Measurements from ENCODE around the gene NRCAM.

The NRCAM gene

GRCh38 chr7:108335269-108335918 is 120.8 kb downstream of the NRCAM start:
- DNase-seq: no peak

GRCh38 chr7:108332937-108333336 is 123.3 kb downstream of the NRCAM start:
- DNase-seq: no peak

- DNase-seq: no peak
Observed at GRCh38 chr7:108331971-108332370, 124.3 kb downstream of the NRCAM start.

- no peak for DNase-seq
Observed at GRCh38 chr7:108330227-108330626, 126.0 kb downstream of the NRCAM start.

- no peak for DNase-seq
Observed at GRCh38 chr7:108329514-108329913, 126.7 kb downstream of the NRCAM start.

GRCh38 chr7:108328174-108328651 is 128.0 kb downstream of the NRCAM start:
- DNase-seq: no peak

GRCh38 chr7:108327353-108327752 is 128.9 kb downstream of the NRCAM start:
- no peak for DNase-seq

- no peak for DNase-seq
Observed at GRCh38 chr7:108326938-108327337, 129.3 kb downstream of the NRCAM start.

GRCh38 chr7:108324053-108325038 is 131.9 kb downstream of the NRCAM start:
- no peak for DNase-seq

- DNase-seq: no peak
Observed at GRCh38 chr7:108322925-108323832, 133.1 kb downstream of the NRCAM start.

GRCh38 chr7:108322046-108322445 is 134.2 kb downstream of the NRCAM start:
- no peak for DNase-seq

- no peak for DNase-seq
Observed at GRCh38 chr7:108321359-108321758, 134.9 kb downstream of the NRCAM start.

- no peak for DNase-seq
Observed at GRCh38 chr7:108316708-108317107, 139.5 kb downstream of the NRCAM start.

GRCh38 chr7:108314551-108314950 is 141.7 kb downstream of the NRCAM start:
- DNase-seq: no peak

GRCh38 chr7:108314049-108314448 is 142.2 kb downstream of the NRCAM start:
- no peak for DNase-seq

GRCh38 chr7:108313086-108313485 is 143.2 kb downstream of the NRCAM start:
- no peak for DNase-seq

- DNase-seq: no peak
Observed at GRCh38 chr7:108311446-108312168, 144.6 kb downstream of the NRCAM start.

- no peak for DNase-seq
Observed at GRCh38 chr7:108310351-108310750, 145.9 kb downstream of the NRCAM start.

GRCh38 chr7:108308903-108309302 is 147.3 kb downstream of the NRCAM start:
- DNase-seq: no peak

- DNase-seq: no peak
Observed at GRCh38 chr7:108308276-108308675, 148.0 kb downstream of the NRCAM start.

GRCh38 chr7:108307595-108307994 is 148.6 kb downstream of the NRCAM start:
- DNase-seq: no peak

GRCh38 chr7:108307194-108307593 is 149.0 kb downstream of the NRCAM start:
- DNase-seq: no peak

All from AML-193 (cell line).